Activated T-helper 2 cell treated with anti-CD3 and anti-CD28 coated beads, Interferon-gamma antibody, Interleukin-2, Interleukin-4, amounts not matched to agents 10 μg/mL and 5 μg/mL and 100 μg/mL, durations not matched to agents 14 hours and 24 hours and 36 hours (primary cell): Measurements from ENCODE around the gene F2R. TPM values are rescaled to one million over a fixed set of nuclear protein-coding genes. Genes with fewer than 3 reads are reported as not detected.

Experiments
- DNase-seq: peaks from one replicate; pipeline ENCODE4 v3.0.0; 2021; ENCODE audit warnings: low spot score
- H3K27ac Mint-ChIP-seq: one replicate; pipeline ENCODE4 v1.8.0; 2021; ENCODE audit warnings: mixed read lengths
- H3K27me3 Mint-ChIP-seq: one replicate; pipeline ENCODE4 v1.8.0; 2021; ENCODE audit warnings: low read depth, mixed read lengths
- H3K36me3 Mint-ChIP-seq: one replicate; pipeline ENCODE4 v1.8.0; 2021; ENCODE audit warnings: low read depth, mixed read lengths
- H3K4me1 Mint-ChIP-seq: one replicate; pipeline ENCODE4 v1.8.0; 2021; ENCODE audit warnings: low read depth, mixed read lengths
- H3K4me3 Mint-ChIP-seq: one replicate; pipeline ENCODE4 v1.8.0; 2021; ENCODE audit warnings: low read depth, mild to moderate bottlenecking, moderate library complexity, mixed read lengths
- H3K9me3 Mint-ChIP-seq: one replicate; pipeline ENCODE4 v1.8.0; 2021; ENCODE audit warnings: mixed read lengths
- intact Hi-C: fragments of 100-400 bp; cut with micrococcal nuclease; formaldehyde crosslinking; loops from one replicate; pipeline ENCODE4 v1.15.1; 2023
- total RNA-seq: library from RNA; stranded (reverse); gene quantifications from 2 replicates; pipeline ENCODE4 v1.2.3, GENCODE V29; 2022

F2R gene
- total RNA-seq, 1 donor from 2014 or later = 3.3 TPM

DNA sequence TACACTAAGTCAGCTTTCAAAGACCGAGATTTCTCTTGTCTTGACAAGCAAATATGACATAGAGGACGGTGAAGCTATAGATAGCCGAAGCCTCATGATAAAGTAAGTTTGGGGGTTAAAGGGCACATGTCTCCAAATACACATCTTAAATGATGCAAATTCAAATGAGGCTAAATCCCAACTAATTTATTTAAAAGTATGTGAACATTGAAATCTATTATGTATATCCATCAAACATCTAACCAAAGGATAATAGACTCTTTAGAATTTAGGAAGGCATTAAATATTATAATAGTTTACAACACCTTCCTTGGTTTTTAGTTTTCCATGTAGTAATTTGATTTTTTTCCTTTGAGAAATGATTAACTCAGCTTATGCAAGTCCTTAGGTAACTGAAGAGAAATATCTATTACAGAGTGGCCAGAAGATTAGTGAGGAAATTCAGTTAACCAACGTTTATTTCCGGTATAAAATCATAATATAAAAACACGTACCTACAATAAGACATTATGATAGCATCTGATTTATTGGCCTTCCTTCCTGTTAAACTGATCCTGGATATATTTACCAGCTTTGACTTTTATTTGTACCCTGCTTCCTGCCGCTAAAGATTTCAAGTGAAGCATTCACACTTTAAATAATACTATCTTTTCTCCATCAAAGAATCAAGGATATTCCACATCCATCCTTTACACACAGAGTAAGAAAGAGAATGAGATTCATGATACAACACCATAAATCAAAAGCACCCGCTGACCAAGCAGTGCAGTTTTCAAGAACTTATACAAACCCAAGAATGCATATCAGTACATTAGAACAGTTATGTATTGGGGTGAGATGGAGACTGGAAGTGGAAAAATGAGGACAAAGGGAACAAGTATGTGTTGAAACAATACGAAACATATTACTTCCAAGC, 31.9 kb upstream of the F2R start:
- H3K27me3 Mint-ChIP-seq = no peaks in the 10 kb centered on the region
- H3K4me3 Mint-ChIP-seq = no peak overlapping the region
- H3K9me3 Mint-ChIP-seq = no peaks in the 10 kb centered on the region
- peaks cover 70% of the 10 kb centered on the region for H3K36me3 Mint-ChIP-seq
- peaks cover 7% of the 10 kb centered on the region for H3K4me1 Mint-ChIP-seq
- intact Hi-C loops = no loop called here
- DNase-seq = no peak
- H3K27ac Mint-ChIP-seq = no peak overlapping the region

DNA sequence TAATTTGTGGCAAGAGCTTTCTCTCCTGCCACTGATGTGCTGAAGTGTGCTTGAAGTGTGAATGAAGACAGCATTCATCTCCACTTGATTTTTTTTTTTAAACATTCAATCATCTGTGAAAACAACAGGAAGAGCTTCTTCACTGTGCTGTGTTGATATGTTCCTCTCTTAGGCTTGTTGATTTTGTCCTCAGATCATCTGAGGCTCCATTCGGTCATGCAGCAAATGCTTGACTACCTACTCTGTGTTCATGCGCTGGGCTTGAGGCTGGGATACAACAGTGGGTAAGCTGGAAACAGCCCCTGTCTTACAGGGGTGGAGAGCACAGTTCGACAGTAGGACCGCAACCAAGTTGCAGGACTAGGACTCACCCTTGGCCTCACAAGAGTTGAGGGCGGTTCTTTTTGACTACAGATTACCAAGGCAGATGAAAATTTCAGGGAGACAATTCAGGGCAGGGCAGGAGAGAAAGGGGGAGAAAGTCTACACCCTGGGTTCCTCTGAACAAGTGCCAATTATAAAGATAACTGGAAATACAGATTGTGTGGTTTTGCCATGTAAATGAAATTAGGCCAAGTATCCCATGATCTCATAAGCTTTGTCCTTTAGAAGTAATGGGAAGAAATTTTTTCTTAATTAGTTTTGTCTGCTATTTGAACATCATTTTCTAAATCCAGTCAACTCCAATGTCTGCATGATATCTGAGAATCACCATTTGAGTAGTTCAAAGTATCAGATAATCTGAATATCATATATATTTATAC, 31.0 kb upstream of the F2R start:
- Mint-ChIP-seq H3K4me3 (no peak overlapping the region), H3K4me1 (peaks cover 10% of the 10 kb centered on the region), H3K27me3 (no peaks in the 10 kb centered on the region), H3K9me3 (no peaks in the 10 kb centered on the region), H3K36me3 (peaks cover 68% of the 10 kb centered on the region), H3K27ac (no peak overlapping the region)
- intact Hi-C loops = no loop called here
- no peak for DNase-seq

DNA sequence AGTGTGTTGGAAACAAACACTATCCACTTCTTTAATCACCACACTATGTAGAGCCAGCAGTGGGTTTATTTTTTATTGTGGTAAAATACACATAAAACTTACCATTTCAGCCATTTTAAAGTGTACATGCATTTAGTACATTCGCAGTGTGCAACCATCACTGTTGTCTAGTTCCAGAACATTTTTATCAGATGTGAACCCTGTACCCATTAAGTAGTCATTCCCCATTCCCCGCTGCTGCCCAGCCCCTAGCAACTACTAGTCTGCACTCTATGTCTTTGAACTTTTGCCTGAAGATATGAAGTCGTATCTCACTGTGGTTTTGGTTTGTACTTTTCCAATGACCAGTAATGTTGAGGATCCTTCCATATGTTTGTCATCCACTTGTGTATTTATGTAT, 30.2 kb upstream of the F2R start:
- Mint-ChIP-seq H3K9me3 (no peaks in the 10 kb centered on the region), H3K36me3 (peaks cover 67% of the 10 kb centered on the region)
- intact Hi-C loops = no loop called here

DNA sequence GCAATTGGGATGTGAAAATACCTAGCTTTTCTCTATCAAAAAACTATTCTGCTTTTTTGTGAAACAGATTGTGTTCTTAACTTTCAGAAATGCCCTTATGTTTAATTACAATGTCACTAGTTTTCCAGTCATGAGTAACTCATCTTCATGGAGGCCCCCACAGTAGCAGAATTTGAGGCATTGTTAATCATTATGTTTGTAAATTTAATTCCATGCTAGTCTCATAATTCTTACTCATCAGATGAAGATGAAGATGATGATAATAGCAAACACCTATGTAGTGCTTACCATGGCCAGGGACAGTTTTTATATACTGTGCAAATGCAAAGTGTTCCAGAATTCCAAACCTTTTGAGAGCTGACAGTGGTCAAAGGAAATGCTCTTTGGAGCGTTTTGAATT, 27.7 kb upstream of the F2R start:
- H3K4me3 Mint-ChIP-seq = no peak overlapping the region
- intact Hi-C loops = no loop called here
- DNase-seq = no peak
- H3K27me3 Mint-ChIP-seq = no peaks in the 10 kb centered on the region
- H3K36me3 Mint-ChIP-seq = peaks cover 66% of the 10 kb centered on the region
- no peak overlapping the region for H3K27ac Mint-ChIP-seq
- H3K9me3 Mint-ChIP-seq = no peaks in the 10 kb centered on the region
- H3K4me1 Mint-ChIP-seq = peaks cover 16% of the 10 kb centered on the region

More for the DNA sequence above, 30.2 kb upstream of the F2R start:
- Mint-ChIP-seq H3K27ac (no peak overlapping the region), H3K27me3 (no peaks in the 10 kb centered on the region), H3K4me3 (no peak overlapping the region), H3K4me1 (peaks cover 8% of the 10 kb centered on the region)
- no peak for DNase-seq

DNA sequence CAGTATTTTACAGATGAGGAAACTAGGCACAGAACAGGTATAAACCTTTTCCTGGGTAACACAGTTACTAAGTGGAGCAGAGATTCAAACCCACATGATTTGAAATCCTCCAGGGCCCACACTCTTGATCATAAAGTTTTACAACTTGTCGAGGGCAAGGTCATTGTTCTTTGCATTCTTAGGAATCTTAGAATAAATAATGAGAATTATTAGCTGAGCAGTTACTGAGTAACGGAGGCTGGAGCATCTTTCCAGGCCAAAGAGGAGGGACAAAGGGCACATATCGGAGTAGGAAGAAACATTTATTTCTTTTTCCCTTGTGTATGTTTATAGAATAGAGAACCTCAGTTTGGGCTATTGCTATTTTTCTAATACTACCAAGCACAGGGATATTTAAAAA, 27.1 kb upstream of the F2R start:
- no peak for DNase-seq
- H3K36me3 Mint-ChIP-seq = peaks cover 62% of the 10 kb centered on the region
- intact Hi-C loops = no loop called here
- H3K9me3 Mint-ChIP-seq = no peaks in the 10 kb centered on the region
- H3K4me3 Mint-ChIP-seq = no peak overlapping the region
- H3K4me1 Mint-ChIP-seq = peaks cover 16% of the 10 kb centered on the region
- no peak overlapping the region for H3K27ac Mint-ChIP-seq
- H3K27me3 Mint-ChIP-seq = no peaks in the 10 kb centered on the region

DNA sequence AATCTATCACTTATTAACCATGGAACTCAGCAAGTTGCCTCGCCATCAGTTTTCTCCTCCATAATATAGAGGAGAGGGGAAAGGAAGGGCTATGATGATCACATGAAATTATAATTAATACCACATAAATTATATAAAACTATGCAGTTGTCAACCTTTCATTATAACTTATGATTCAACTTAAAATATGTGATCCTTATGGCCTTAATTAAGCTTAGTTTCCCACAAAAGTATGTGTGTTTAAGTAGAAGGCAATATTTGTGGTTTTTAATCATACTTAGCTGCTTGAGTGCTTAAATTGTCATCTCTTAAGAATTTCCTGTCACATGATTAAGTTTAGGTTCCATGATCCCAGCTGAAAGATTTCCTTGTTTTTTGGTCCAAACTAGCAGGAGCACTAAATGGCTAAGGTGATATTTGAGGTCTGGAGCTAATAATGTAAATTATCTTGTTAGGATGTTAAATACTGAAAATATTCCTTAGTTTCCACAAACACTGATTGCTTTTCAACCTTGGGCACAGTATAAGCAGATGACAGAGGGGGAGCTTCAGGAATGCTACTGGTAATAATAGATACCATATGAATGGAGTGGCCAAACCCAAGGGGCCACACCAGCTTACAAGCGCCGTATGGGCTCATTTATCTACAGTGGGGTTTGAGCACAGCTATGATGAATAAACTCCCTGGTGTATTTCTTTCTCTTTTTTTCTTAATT, 26.4 kb upstream of the F2R start:
- H3K9me3 Mint-ChIP-seq = no peaks in the 10 kb centered on the region
- intact Hi-C loops = loop anchor here (2.0 kb wide), 1 partner anchor 21 kb away; no protein-coding TSS in a partner anchor
- no peak overlapping the region for H3K27ac Mint-ChIP-seq
- H3K4me1 Mint-ChIP-seq = peaks cover 16% of the 10 kb centered on the region
- no peak overlapping the region for H3K4me3 Mint-ChIP-seq
- H3K36me3 Mint-ChIP-seq = peaks cover 58% of the 10 kb centered on the region
- DNase-seq = no peak
- no peaks in the 10 kb centered on the region for H3K27me3 Mint-ChIP-seq

DNA sequence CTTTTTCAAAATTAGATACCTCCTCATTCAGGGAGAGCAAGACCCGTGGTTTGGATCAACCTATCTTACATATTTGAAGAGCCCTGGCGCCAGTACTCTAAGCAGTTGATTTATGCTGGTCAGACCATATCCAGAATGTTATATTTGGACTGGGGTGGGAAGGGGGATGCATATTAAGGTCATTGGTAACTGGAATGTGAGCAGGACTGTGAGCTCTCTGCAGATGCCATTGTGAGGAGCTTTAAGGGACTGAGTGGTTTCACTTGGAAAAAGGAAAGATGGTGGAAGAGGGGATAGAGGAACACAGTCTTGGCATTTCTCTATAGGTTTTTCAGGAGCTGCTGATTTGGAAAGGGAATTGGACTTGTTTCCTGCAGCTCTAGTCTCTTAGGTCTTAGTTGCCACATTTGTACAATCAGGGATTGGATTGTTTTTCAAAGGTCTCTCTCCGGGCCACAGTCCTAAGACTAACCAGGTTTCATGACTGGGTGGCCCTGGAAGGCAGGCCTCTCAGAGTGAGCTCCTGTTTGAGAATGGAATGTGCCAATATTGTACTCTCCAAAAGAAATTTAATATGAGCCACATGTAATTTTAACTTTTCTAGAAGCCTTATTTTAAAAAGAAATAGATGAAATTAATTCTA, 25.8 kb upstream of the F2R start:
- Mint-ChIP-seq H3K4me1 (peaks cover 18% of the 10 kb centered on the region), H3K27me3 (no peaks in the 10 kb centered on the region), H3K36me3 (peaks cover 57% of the 10 kb centered on the region), H3K9me3 (no peaks in the 10 kb centered on the region), H3K4me3 (no peak overlapping the region), H3K27ac (no peak overlapping the region)
- intact Hi-C loops = loop anchor here (2.0 kb wide), 1 partner anchor 21 kb away; no protein-coding TSS in a partner anchor
- DNase-seq = no peak

DNA sequence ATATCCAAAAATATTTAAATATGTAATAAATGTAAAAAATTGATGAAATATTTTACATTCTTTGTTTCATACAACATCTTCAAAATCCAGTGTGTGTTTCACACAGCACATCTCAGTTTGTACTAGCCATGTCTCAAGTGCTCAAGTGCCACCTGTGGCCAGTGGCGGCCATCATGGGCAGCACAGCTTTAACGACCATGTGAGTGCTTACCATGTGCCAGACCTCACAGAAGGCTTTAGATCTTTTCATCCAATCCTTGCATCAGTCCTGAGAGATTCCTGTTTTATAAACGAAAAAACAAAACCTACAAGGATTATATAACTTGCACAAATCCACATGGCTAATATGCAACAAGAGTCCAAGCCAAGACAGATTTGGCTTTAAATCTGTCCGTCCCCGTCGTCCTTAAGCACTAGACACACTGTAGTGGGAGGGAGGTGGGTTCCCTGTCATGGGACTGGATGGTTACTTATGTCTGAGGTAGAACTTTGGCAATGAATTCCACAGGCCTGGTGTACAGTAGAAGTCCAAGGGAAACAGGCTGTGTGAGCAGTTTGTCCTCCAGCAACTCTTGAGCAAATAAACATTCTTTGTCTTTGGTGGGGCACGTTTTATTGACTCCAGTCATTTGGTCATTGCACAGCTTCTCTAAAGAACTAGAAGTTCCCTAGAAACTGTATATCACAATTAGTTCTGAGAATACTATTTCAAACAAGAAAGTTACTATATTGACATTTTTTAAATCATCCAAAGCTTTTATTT, 25.0 kb upstream of the F2R start:
- Mint-ChIP-seq H3K4me3 (no peak overlapping the region), H3K9me3 (no peaks in the 10 kb centered on the region), H3K27ac (peak overlapping the region; percentile 7), H3K36me3 (peaks cover 59% of the 10 kb centered on the region), H3K4me1 (peaks cover 18% of the 10 kb centered on the region), H3K27me3 (no peaks in the 10 kb centered on the region)
- intact Hi-C loops = loop anchor here (2.0 kb wide), 1 partner anchor 20 kb away; no protein-coding TSS in a partner anchor
- DNase-seq = no peak

DNA sequence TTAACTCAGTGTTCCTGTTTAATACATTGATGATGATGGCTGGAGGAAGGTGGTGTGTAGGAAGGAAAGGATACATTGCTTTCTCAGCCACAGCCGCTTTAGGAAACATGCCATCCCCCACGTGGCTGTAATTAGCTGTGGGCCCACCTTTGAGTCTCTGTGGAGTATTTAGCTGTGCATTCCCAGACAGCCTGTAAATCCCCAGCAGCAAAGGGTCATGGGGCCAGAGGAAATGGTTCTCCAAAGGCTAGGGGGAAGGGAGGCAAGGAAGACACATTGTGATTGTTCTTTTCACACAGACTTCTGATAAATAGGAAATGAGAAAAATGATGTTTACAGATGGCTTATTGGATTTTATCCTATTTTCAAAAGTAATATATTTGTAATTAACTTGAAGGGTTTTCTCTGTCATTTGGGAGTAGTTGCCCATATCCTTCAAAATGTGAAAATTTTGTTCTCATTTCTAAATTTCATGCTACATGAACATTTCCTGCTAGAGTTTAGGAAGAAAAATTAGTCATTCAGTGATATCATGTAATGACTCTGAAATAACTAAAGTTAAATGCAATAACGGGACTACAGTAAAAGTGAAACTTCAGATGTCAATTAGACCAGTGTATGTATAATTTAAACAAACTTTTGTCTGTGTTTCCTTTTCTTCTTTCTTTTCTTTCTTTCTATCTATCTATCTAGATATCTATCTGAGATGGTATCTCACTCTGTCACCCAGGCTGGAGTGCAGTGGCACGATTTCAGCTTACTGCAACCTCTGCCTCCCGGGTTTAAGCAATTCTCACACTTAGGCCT, 24.3 kb upstream of the F2R start:
- Mint-ChIP-seq H3K4me1 (peaks cover 19% of the 10 kb centered on the region), H3K27ac (peak overlapping the region; percentile 7), H3K36me3 (peaks cover 58% of the 10 kb centered on the region), H3K27me3 (no peaks in the 10 kb centered on the region), H3K4me3 (no peak overlapping the region), H3K9me3 (no peaks in the 10 kb centered on the region)
- DNase-seq = no peak
- intact Hi-C loops = loop anchor here (2.0 kb wide), 1 partner anchor 19 kb away; no protein-coding TSS in a partner anchor

DNA sequence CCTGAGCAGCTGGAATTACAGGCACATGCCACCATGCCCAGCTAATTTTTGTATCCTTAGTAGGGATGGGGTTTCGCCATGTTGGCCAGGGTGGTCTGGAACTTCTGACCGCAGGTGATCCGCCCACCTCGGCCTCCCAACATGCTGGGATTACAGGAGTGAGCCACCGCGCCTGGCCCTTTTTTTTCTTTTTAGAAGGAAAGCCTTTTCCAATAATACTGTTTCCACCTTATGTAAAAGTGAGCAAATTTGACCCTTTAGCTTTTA, 23.7 kb upstream of the F2R start:
- no peak overlapping the region for H3K4me3 Mint-ChIP-seq
- H3K36me3 Mint-ChIP-seq = peaks cover 53% of the 10 kb centered on the region
- H3K9me3 Mint-ChIP-seq = no peaks in the 10 kb centered on the region
- DNase-seq = no peak
- intact Hi-C loops = no loop called here
- H3K4me1 Mint-ChIP-seq = peaks cover 19% of the 10 kb centered on the region
- no peaks in the 10 kb centered on the region for H3K27me3 Mint-ChIP-seq
- H3K27ac Mint-ChIP-seq = no peak overlapping the region

DNA sequence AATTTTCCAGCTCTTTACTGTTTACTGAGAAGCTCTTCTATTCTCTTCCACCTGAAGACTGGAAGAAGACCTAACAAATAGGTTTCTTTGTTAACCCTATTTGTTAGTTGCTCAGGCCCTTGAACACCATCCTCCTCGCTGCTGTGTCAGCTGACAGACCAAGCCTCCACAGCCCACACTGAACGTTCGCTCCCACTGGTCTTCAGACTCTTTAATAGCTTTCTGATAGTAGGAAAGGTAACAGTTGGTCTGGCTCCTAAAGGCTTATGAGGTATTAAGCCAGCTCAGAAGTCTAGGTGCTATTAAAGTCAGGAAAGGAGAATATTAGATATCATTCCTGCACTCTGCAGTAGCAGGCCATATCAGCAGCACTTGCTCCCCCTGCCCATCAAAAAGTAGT, 23.3 kb upstream of the F2R start:
- Mint-ChIP-seq H3K9me3 (no peaks in the 10 kb centered on the region), H3K4me3 (no peak overlapping the region), H3K4me1 (peaks cover 19% of the 10 kb centered on the region), H3K27ac (no peak overlapping the region), H3K36me3 (peaks cover 51% of the 10 kb centered on the region), H3K27me3 (no peaks in the 10 kb centered on the region)
- DNase-seq = no peak
- intact Hi-C loops = no loop called here
